ENCODE measurements around the gene TIMD4. TPM values are rescaled to one million over a fixed set of nuclear protein-coding genes. Genes with fewer than 3 reads are reported as not detected.

Gene TIMD4
- total RNA-seq, 1 experiment from 2014 or later, result not detected

Other genes starting within 250 kb of the TIMD4 start
- gene PPP1R2B, start 112.9 kb downstream of the TIMD4 start, total RNA-seq (2014; rRNA removed; shearing (Covaris generic)), result 0.06 TPM in 1 of 2 replicates, not detected in the other
- gene HAVCR1, start 95.9 kb upstream of the TIMD4 start, total RNA-seq (2014; rRNA removed; shearing (Covaris generic)), result 0.04 and 0.29 TPM in 2 replicates
- gene HAVCR2, start 145.8 kb upstream of the TIMD4 start, total RNA-seq (2014; rRNA removed; shearing (Covaris generic)), result 0.02 TPM in 1 of 2 replicates, not detected in the other
- 10.4 and 20.0 TPM in 2 replicates for gene MED7, start 179.6 kb upstream of the TIMD4 start, total RNA-seq (2014; rRNA removed; shearing (Covaris generic))
- not detected in 2 replicates for gene GARIN3, start 203.0 kb upstream of the TIMD4 start, total RNA-seq (2014; rRNA removed; shearing (Covaris generic))
- gene ITK, start 217.6 kb upstream of the TIMD4 start, total RNA-seq (2014; rRNA removed; shearing (Covaris generic)), result 0.02 TPM in 1 of 2 replicates, not detected in the other